Trophoblast cell (in vitro differentiated cells and primary cell): Measurements from ENCODE around the gene SGSM2.

Experiments used
- DNase-seq, 2 donors: peaks; one replicate each; pipeline ENCODE4 v3.0.0-alpha.2; 2016
- H2AFZ ChIP-seq: 2 replicates; pipeline ENCODE4 v1.6.1; 2013; ENCODE audit warnings: low read length, moderate library complexity, mild to moderate bottlenecking; ENCODE audit not compliant: insufficient read depth, poor library complexity
- H2AK5ac ChIP-seq: 2 replicates; pipeline ENCODE4 v1.6.1; 2013; ENCODE audit warnings: mild to moderate bottlenecking, low read length
- H2BK120ac ChIP-seq: 2 replicates; pipeline ENCODE4 v1.6.1; 2013; ENCODE audit warnings: low read length, mild to moderate bottlenecking, moderate library complexity; ENCODE audit not compliant: insufficient read depth, poor library complexity
- H2BK12ac ChIP-seq: 2 replicates; pipeline ENCODE4 v1.6.1; 2013; ENCODE audit warnings: mild to moderate bottlenecking, low read length, moderate library complexity
- H2BK5ac ChIP-seq: 2 replicates; pipeline ENCODE4 v1.6.1; 2013; ENCODE audit warnings: low read length, low read depth, moderate library complexity, mild to moderate bottlenecking; ENCODE audit not compliant: poor library complexity
- H3K14ac ChIP-seq: 2 replicates; pipeline ENCODE4 v1.6.1; 2013; ENCODE audit warnings: mild to moderate bottlenecking, low read length
- H3K18ac ChIP-seq: 2 replicates; pipeline ENCODE4 v1.6.1; 2013; ENCODE audit warnings: mild to moderate bottlenecking, low read length
- H3K23ac ChIP-seq: 2 replicates; pipeline ENCODE4 v1.6.1; 2013; ENCODE audit warnings: low read length
- H3K27ac ChIP-seq: 2 replicates; pipeline ENCODE4 v1.5.1; 2013; ENCODE audit warnings: low read depth, mild to moderate bottlenecking, inconsistent platforms, low read length, moderate library complexity
- H3K27me3 ChIP-seq: 2 replicates; pipeline ENCODE4 v1.6.1; 2013; ENCODE audit warnings: inconsistent platforms, mild to moderate bottlenecking, low read length, moderate library complexity; ENCODE audit not compliant: insufficient read depth
- H3K36me3 ChIP-seq, 2 experiments: 1 replicate in 1 of 2; 2 replicates in 1 of 2; pipeline ENCODE4 v1.6.1; 2013; ENCODE audit warnings: low read length in 2 of 2, mild to moderate bottlenecking in 2 of 2, moderate library complexity in 1 of 2; ENCODE audit not compliant: insufficient read depth in 2 of 2, control insufficient read depth in 1 of 2
- H3K4ac ChIP-seq: 2 replicates; pipeline ENCODE4 v1.6.1; 2013; ENCODE audit warnings: low read depth, mild to moderate bottlenecking, low read length, moderate library complexity
- H3K4me1 ChIP-seq, 2 experiments: 1 replicate in 1 of 2; 2 replicates in 1 of 2; pipeline ENCODE4 v1.6.1; 2013; ENCODE audit warnings: low read length in 2 of 2, mild to moderate bottlenecking in 2 of 2, moderate library complexity in 1 of 2; ENCODE audit not compliant: insufficient read depth in 2 of 2, control insufficient read depth in 1 of 2
- H3K4me2 ChIP-seq: 2 replicates; pipeline ENCODE4 v1.6.1; 2013; ENCODE audit warnings: inconsistent platforms, mild to moderate bottlenecking, low read length, moderate library complexity
- H3K4me3 ChIP-seq: 2 replicates; pipeline ENCODE4 v1.5.1; 2013; ENCODE audit warnings: mild to moderate bottlenecking, low read depth, low read length, inconsistent platforms
- H3K79me1 ChIP-seq: one replicate; pipeline ENCODE4 v1.6.1; 2013; ENCODE audit warnings: low read length
- H3K79me2 ChIP-seq: 2 replicates; pipeline ENCODE4 v1.6.1; 2013; ENCODE audit warnings: low read length, mild to moderate bottlenecking; ENCODE audit not compliant: control insufficient read depth, insufficient read depth, poor library complexity
- H3K9ac ChIP-seq: 2 replicates; pipeline ENCODE4 v1.6.1; 2013; ENCODE audit warnings: mild to moderate bottlenecking, low read length
- H3K9me3 ChIP-seq: 2 replicates; pipeline ENCODE4 v1.6.1; 2013; ENCODE audit warnings: low read depth, mild to moderate bottlenecking, control low read depth, inconsistent platforms, low read length; ENCODE audit not compliant: insufficient read depth
- H4K12ac ChIP-seq: 2 replicates; pipeline ENCODE4 v1.6.1; 2013; ENCODE audit warnings: low read depth, mild to moderate bottlenecking, low read length, moderate library complexity
- H4K8ac ChIP-seq: 2 replicates; pipeline ENCODE4 v1.6.1; 2013; ENCODE audit warnings: low read depth, mild to moderate bottlenecking, low read length, moderate library complexity
- H4K91ac ChIP-seq: one replicate; pipeline ENCODE4 v1.6.1; 2013; ENCODE audit warnings: low read depth, mild to moderate bottlenecking, low read length, moderate library complexity
- WGBS: extraction: QIAGEN DNeasy Blood & Tissue Kit; methylation state at CpG from one replicate; pipeline ENCODE4 v1.1.7; 2013; ENCODE audit warnings: missing lambda C conversion rate; ENCODE audit not compliant: insufficient read length, insufficient coverage; ENCODE audit errors: extremely low coverage; 5-methylcytosine and 5-hydroxymethylcytosine counted together

SGSM2 gene

GRCh38 chr17:2323629-2324314 lies 13.5 kb upstream of the SGSM2 start:
- Histone ChIP-seq H3K4me2 (no peak overlapping the region), H3K79me1 (no peaks in the 10 kb centered on the region), H3K27ac (no peak overlapping the region), H4K12ac (no peak overlapping the region), H2AK5ac (no peak overlapping the region), H3K9ac (no peak overlapping the region), H3K79me2 (no peaks in the 10 kb centered on the region), H3K4me1 (no peaks in the 10 kb centered on the region), H3K18ac (no peak overlapping the region), H2BK12ac (no peak overlapping the region), H3K27me3 (no peaks in the 10 kb centered on the region), H3K9me3 (no peaks in the 10 kb centered on the region), H4K91ac (no peak overlapping the region), H3K36me3 (peaks cover 20 to 45% of the 10 kb centered on the region in 2 experiments), H2AFZ (no peak overlapping the region), H2BK5ac (no peak overlapping the region), H3K14ac (no peak overlapping the region), H3K4ac (no peak overlapping the region), H3K4me3 (no peak overlapping the region), H4K8ac (no peak overlapping the region), H2BK120ac (no peak overlapping the region), H3K23ac (no peak overlapping the region)
- WGBS: no CpG with 5 or more reads among the region's 2 CpGs
- DNase-seq: no peak

DNA sequence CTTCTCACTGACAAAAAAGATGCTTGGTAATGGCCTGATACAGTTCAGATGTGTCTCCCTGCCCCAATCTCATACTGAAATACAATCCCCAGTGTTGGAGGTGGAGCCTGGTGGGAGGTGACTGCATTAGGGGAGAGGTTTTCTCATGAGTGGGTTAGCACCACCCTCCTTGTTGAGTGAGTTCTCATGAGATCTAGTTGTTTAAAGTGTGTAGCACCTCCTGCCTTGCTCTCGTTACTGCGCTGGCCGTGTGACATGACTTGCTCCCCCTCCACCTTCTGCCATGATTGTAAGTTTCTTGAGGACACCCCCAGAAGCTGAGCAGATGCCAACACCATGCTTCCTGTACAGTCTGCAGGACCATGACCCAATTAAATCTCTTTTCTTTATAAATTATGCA lies 6.0 kb upstream of the SGSM2 start:
- Histone ChIP-seq H3K14ac (no peak overlapping the region), H3K4ac (no peak overlapping the region), H3K36me3 (peaks cover 26 to 59% of the 10 kb centered on the region in 2 experiments), H2BK5ac (no peak overlapping the region), H2BK12ac (no peak overlapping the region), H3K23ac (no peak overlapping the region), H3K27ac (no peak overlapping the region), H3K4me2 (no peak overlapping the region), H4K91ac (no peak overlapping the region), H2AFZ (no peak overlapping the region), H3K18ac (no peak overlapping the region), H4K8ac (no peak overlapping the region), H2AK5ac (no peak overlapping the region), H3K4me3 (no peak overlapping the region), H4K12ac (no peak overlapping the region), H3K79me2 (peaks cover 7% of the 10 kb centered on the region), H3K9ac (no peak overlapping the region), H2BK120ac (no peak overlapping the region), H3K79me1 (peaks cover 5% of the 10 kb centered on the region), H3K9me3 (no peaks in the 10 kb centered on the region), H3K4me1 (peaks cover 3 to 4% of the 10 kb centered on the region in 2 experiments), H3K27me3 (no peaks in the 10 kb centered on the region)
- WGBS: no CpG with 5 or more reads among the region's 3 CpGs
- DNase-seq: no peak

- Histone ChIP-seq H3K9me3 (no peaks in the 10 kb centered on the region), H3K4me2 (peak overlapping the region; percentile 90), H3K79me2 (peaks cover 18% of the 10 kb centered on the region), H2BK120ac (peak overlapping the region; percentile 4), H2BK12ac (no peak overlapping the region), H2AK5ac (peak overlapping the region; percentile 53), H3K4ac (peak overlapping the region; percentile 97), H3K27ac (peak overlapping the region; percentile 8), H4K8ac (peak overlapping the region; percentile 87), H3K23ac (no peak overlapping the region), H3K18ac (peak overlapping the region; percentile 34), H2BK5ac (peak overlapping the region; percentile 3), H3K14ac (peak overlapping the region; percentile 64), H3K4me3 (peak overlapping the region; percentile 97), H4K12ac (peak overlapping the region; percentile 46), H3K79me1 (peaks cover 16% of the 10 kb centered on the region), H4K91ac (peak overlapping the region; percentile 59), H2AFZ (peak overlapping the region; percentile 70), H3K9ac (peak overlapping the region; percentile 97), H3K27me3 (no peaks in the 10 kb centered on the region), H3K4me1 (peaks cover 3 to 4% of the 10 kb centered on the region in 2 experiments), H3K36me3 (peaks cover 8 to 27% of the 10 kb centered on the region in 2 experiments)
- no peak for DNase-seq
- WGBS: no CpG with 5 or more reads among the region's 17 CpGs
Measured at GRCh38 chr17:2335726-2336214, 1.5 kb upstream of the SGSM2 start.

GRCh38 chr17:2336215-2336851 lies 968 bp upstream of the SGSM2 start, which contains the start of gene TSR1:
TSR1 (minus strand) TSS chr17:2336457; CDS start chr17:2336427, 30 bp downstream.
- H3K18ac ChIP-seq: peak within 1 kb of the TSS; percentile 57
- peak within 1 kb of the TSS; percentile 87 for H4K8ac ChIP-seq
- peaks cover 3 to 4% of the 10 kb centered on the region in 2 experiments for H3K4me1 ChIP-seq
- peak within 1 kb of the TSS; percentile 97 for H3K4ac ChIP-seq
- peaks cover 16% of the 10 kb centered on the region for H3K79me1 ChIP-seq
- no peak within 1 kb of the TSS for H3K23ac ChIP-seq
- peak within 1 kb of the TSS; percentile 64 for H3K14ac ChIP-seq
- H2AK5ac ChIP-seq: peak within 1 kb of the TSS; percentile 53
- peaks cover 18% of the 10 kb centered on the region for H3K79me2 ChIP-seq
- peak within 1 kb of the TSS; percentile 90 for H3K4me2 ChIP-seq
- H3K9me3 ChIP-seq: no peaks in the 10 kb centered on the region
- peaks cover 6 to 23% of the 10 kb centered on the region in 2 experiments for H3K36me3 ChIP-seq
- H3K27me3 ChIP-seq: no peaks in the 10 kb centered on the region
- peak within 1 kb of the TSS; percentile 3 for H2BK5ac ChIP-seq
- peak within 1 kb of the TSS; percentile 80 for H4K91ac ChIP-seq
- no CpG with 5 or more reads among the region's 48 CpGs for WGBS
- peak within 1 kb of the TSS; percentile 46 for H4K12ac ChIP-seq
- no peak within 1 kb of the TSS for H2BK12ac ChIP-seq
- H2BK120ac ChIP-seq: peak within 1 kb of the TSS; percentile 15
- H3K9ac ChIP-seq: peak within 1 kb of the TSS; percentile 97
- peak within 1 kb of the TSS; percentile 71 for H2AFZ ChIP-seq
- peak within 1 kb of the TSS; percentile 40 for H3K27ac ChIP-seq
- H3K4me3 ChIP-seq: peak within 1 kb of the TSS; percentile 97
- peak; percentile 90 to 93 for DNase-seq
